ENCODE data around the gene BBS7.

BBS7 gene

GRCh38 chr4:121794505-121795188, 75.6 kb downstream of the BBS7 start:
- TF ChIP-seq, protein P1, sequence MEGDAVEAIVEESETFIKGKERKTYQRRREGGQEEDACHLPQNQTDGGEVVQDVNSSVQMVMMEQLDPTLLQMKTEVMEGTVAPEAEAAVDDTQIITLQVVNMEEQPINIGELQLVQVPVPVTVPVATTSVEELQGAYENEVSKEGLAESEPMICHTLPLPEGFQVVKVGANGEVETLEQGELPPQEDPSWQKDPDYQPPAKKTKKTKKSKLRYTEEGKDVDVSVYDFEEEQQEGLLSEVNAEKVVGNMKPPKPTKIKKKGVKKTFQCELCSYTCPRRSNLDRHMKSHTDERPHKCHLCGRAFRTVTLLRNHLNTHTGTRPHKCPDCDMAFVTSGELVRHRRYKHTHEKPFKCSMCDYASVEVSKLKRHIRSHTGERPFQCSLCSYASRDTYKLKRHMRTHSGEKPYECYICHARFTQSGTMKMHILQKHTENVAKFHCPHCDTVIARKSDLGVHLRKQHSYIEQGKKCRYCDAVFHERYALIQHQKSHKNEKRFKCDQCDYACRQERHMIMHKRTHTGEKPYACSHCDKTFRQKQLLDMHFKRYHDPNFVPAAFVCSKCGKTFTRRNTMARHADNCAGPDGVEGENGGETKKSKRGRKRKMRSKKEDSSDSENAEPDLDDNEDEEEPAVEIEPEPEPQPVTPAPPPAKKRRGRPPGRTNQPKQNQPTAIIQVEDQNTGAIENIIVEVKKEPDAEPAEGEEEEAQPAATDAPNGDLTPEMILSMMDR (conservative IDR thresholded peaks at IDR 0.05; ENCODE audit: low read length): no peak
- H3K4me3 ChIP-seq (ENCODE audit: low read length): no peak overlapping the region
- DNase-seq (ENCODE audit: low read depth): peak; percentile 62

DNA sequence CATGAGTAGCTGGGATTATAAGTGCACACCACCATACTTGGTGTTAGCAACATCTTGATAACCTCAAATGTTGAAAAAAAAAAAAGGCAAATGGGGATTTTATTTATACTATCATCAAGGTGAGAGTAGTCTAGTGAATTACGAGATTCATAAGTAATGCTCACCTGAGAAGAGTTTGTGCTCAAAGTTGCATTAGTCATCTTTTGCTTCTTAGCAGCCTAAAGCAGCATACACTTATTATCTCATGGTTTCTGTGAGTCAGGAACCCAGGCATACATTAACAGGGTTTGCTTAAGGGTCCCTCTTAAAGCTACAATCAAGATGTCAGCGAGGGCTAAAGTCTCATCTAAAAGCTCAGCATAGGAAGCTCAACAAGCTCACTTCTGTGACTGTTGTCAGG, 77.3 kb downstream of the BBS7 start:
- TF ChIP-seq, protein P1 (conservative IDR thresholded peaks at IDR 0.05; ENCODE audit: low read length): no peak
- H3K4me3 ChIP-seq (ENCODE audit: low read length): no peak overlapping the region
- DNase-seq (ENCODE audit: low read depth): no peak

- DNase-seq (ENCODE audit: low read depth): peak; percentile 91
- H3K4me3 ChIP-seq (ENCODE audit: low read length): no peak overlapping the region
- TF ChIP-seq, protein P1 (conservative IDR thresholded peaks at IDR 0.05; ENCODE audit: low read length): no peak
Measured at GRCh38 chr4:121791481-121791880, 78.8 kb downstream of the BBS7 start.

DNA sequence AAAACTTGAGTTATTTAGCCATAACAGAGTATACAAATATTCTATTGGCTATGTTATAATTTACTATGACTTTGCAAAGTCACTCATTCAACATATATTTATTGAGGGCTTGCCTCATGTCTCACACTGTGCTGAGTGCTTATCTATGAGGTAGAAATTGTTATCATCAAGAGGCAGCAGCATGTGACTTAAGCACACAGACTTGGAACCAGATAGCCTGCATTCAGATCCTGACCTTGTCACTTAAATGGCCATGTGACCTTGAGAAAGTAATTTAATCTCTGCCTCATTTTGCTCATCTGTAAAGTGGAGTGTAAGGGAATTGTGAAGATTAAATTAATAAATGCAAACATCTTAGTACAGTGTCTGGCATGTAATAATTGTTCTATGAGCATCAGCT, 79.3 kb downstream of the BBS7 start:
- H3K4me3 ChIP-seq (ENCODE audit: low read length): no peak overlapping the region
- TF ChIP-seq, protein P1 (conservative IDR thresholded peaks at IDR 0.05; ENCODE audit: low read length): no peak
- no peak for DNase-seq (ENCODE audit: low read depth)

GRCh38 chr4:121789960-121790829, 80.1 kb downstream of the BBS7 start:
- DNase-seq (ENCODE audit: low read depth): peak; percentile 77
- no peak overlapping the region for H3K4me3 ChIP-seq (ENCODE audit: low read length)
- TF ChIP-seq, protein P1 (conservative IDR thresholded peaks at IDR 0.05; ENCODE audit: low read length): no peak

DNA sequence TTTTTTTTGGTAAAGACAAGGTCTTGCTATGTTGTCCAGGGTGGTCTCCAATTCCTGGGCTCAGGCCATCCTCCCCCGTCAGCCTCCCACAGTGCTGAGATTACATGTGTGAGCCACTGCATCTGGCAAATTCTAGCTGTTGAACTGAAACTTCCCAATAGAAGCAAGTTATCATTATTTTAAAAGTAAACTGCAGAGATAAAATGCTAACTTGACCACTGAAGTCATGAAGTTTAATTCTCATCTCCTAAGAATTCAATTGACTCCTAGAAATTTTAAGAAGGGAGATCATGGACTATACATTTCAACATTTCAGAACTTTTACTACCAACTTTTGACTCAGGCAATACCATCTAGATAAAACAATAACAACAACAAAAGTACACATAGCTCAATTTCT, 80.8 kb downstream of the BBS7 start:
- H3K4me3 ChIP-seq (ENCODE audit: low read length): no peak overlapping the region

More for the DNA sequence above, 80.8 kb downstream of the BBS7 start:
- peak; percentile 50 for DNase-seq (ENCODE audit: low read depth)
- TF ChIP-seq, protein P1 (conservative IDR thresholded peaks at IDR 0.05; ENCODE audit: low read length): no peak
